GM19463 (cell line): Measurements from ENCODE around the gene PRCP.
"Not testable (repeated sequence)": the region's sequence is repeated elsewhere in the genome, so short reads cannot be mapped to it uniquely, and the experiment has no call there.

Source experiments
- ATAC-seq: cut with Tn5 transposase; IDR thresholded peaks from one replicate; pipeline ENCODE4 v1.9.1; 2021; ENCODE audit warnings: mild to moderate bottlenecking, moderate library complexity; ENCODE audit not compliant: unreplicated experiment

The PRCP gene

DNA sequence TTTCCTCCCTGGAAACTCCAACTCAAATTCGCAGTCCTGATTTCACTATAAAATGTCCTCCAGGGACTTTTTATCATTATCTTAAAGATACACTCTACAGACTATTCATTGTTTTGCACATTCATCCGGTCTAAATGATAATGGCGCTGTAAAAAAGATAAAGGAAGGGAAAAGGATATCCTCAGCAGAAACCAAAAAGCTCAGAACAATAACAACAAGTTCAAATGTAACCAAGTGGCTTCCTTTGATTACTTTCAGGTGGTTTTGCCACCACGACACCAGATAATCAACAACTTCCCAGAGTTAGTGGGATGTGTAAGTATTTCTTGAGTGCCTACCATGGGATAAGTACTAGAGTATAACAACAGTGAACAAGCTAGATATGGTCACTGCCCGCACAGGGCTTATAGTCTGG lies 26.3 kb downstream of the PRCP start:
- no peak for ATAC-seq

DNA sequence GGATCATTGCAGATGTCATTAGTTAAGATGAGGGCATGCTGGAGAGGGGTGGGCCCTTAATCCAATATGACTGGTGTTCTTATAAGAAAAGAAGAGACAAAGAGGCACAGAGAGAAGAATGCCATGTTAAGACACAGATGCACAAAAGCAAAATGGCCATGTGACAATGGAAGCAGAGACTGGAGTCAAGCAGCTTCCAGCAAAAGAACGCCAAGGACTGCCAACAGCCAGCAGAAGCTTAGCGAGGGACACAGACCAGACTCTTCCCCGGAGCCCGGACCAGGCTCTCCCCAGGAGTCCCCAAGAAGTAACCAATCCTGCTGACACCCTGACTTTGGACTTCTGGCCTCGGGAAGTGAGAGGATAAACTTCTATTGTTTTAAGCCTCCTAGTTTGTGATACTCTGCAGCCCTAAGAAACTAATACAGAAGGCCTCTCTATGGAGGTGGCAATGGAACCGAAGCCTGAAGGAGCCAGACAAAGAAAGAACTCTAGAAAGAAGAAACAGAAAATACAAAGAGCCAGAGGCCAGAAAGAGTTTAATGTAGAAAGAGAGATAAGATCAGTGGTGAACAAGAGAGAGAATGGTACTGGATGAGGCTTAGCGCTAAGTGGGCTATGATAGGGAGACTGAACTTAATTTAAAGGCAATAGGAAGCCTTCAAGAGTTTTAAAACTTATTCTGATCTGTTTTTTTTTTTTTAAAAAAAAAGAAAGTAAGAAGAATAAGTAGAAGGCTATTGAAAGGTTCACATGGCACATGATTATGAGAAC lies 27.7 kb downstream of the PRCP start:
- no peak for ATAC-seq

- no peak for ATAC-seq
Measured at GRCh38 chr11:82871646-82872045, 28.6 kb downstream of the PRCP start.

- ATAC-seq: no peak
Measured at GRCh38 chr11:82869657-82870056, 30.6 kb downstream of the PRCP start.

GRCh38 chr11:82867495-82868082 lies 32.6 kb downstream of the PRCP start:
- ATAC-seq: no peak

- no peak for ATAC-seq
Measured at GRCh38 chr11:82865841-82866240, 34.4 kb downstream of the PRCP start.

DNA sequence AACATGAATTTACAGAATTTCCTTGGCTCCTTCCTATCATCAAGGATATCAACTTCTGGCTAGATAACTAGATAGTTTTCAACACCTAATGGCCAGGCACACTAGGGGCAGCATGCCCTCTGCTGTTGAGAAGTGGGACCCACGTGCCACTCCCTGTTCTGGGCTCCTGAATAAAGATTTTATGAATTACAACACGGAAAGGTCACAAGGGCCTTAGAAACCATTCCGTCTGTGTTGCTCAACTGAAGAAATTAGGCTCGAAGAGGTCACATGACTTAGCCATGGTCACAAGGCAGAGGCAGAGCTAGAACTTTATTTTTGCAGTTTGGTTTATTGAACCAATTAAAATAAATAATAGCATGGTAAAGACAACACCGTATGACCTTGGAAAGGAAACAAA lies 36.0 kb downstream of the PRCP start:
- no peak for ATAC-seq

GRCh38 chr11:82863209-82863608 lies 37.0 kb downstream of the PRCP start:
- ATAC-seq: peak; percentile 45

GRCh38 chr11:82862379-82862778 lies 37.9 kb downstream of the PRCP start:
- ATAC-seq: no peak

- no peak for ATAC-seq
Measured at GRCh38 chr11:82859750-82860149, 40.5 kb downstream of the PRCP start.

DNA sequence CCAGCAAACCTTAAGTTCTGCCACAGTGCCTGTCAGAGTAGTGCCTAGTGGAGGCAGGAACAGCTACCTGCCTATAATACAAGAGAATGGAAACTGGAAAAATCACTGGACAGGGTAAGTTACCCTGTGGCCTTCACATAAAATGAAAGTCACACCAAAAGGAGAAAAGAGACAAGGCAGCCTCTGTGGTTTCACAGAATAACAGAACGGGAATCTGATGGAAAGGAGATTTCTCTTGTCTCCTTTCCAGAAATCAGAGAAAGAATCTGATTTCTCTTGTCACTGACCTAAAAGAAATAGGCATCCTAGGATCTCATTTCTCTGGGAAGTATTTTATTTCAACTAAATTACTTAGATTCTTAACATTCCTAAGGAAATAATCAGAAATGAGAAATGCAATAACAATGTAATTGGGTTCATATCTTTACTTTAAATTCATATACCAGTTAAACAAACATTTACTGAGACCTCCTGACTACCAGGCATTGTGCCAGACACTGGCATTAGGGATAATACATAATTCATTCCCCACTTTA lies 41.6 kb downstream of the PRCP start:
- ATAC-seq: no peak

GRCh38 chr11:82858133-82858532 lies 42.1 kb downstream of the PRCP start:
- ATAC-seq: no peak

DNA sequence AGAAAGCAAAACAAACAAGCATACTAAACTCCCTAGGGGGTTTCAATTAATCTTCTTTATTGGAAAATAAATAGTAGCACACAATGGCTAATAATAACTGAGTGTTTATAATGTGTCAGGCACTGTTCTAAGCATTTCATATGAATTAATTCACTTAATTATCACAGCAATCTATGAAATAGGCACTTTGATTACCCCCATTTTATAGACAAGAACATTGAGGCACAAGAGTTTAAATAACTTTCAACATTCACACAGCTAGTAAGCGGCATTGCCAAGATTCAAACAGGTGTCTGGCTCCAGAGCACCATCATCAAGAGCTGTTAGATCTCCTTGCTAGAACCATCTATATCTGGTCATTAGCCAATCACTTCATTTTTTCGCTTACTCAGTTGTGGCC lies 43.1 kb downstream of the PRCP start:
- ATAC-seq: no peak

- no peak for ATAC-seq
Measured at GRCh38 chr11:82855616-82856015, 44.6 kb downstream of the PRCP start.

DNA sequence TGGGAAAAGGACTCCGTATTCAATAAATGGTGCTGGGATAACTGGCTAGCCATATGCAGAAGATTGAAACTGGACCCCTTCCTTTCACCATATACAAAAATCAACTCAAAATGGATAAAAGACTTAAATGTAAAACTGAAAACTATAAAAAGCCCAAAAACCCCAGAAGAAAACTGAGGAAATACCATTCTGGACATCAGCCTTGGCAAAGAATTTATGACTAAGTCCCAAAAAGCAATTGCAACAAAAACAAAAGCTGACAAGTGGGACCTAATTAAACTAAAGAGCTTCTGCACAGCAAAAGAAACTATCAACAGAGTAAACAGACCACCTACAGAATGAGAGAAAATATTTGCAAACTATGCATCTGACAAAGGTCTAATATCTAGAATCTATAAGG lies 45.3 kb downstream of the PRCP start:
- not testable (repeated sequence) for ATAC-seq

- ATAC-seq: no peak
Measured at GRCh38 chr11:82854242-82854641, 46.0 kb downstream of the PRCP start.

DNA sequence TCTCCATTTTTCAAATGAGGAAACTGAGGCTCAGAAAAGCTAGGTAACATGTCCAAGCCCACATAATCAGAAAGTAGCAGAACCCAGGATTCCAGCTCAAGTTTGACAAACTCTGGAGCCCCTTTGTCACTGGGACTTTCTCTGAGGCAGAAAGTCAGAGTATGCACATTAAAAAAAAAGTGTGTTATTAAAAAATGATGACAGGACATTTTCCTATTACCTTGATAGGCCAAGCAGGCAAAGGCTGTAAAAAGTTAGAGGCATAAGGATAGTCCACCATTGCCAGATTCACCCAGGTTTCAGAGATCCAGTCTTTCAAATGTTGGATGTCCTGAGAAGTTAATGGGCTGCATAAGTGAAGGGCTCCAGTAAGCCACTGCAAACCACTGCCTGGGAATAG lies 51.4 kb downstream of the PRCP start:
- no peak for ATAC-seq

DNA sequence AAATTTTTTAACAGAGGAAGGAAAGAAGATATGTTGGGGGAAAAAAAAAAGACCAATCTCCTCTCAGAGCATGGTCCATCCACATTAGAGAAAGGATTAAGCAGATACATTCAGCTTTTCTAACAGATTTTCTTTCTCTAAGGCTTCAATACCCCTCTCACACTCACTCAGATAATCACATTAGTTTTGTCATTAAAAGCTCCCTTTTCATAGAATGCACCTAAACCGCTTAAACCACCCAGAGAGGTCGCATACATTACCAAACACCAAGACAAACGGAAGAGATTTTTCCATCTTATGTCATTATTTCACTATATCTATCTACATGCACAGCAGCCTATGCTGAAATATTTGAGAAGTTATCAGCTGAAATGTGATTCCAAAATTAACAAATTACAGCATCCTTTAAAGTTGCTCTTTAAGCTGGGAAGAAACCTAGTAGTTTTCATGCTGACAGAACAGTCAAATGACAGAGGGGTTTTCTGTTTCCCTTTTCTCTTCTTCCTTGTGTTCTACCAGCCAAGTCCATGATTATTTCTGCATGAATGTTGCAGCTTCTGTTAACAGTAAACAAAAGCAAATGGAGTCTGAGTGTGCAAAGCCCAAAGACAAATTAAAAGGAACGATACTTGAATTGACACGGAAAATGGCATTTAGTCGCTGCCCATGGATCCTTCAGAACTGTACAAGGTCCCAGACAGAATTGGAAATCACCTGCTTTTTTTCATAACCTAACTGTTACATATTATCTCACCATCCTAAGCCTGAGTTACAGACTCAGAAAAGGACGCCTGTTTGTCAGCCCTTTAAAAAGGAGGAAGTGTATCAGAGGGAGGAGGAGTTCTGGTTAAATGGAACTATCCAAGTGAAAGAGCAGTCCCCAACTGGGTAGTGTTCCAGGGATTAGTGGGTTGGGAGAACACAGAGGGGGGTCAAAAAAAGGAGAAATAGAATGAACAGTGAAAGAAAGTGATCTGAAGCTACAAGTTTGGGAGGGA lies 54.6 kb downstream of the PRCP start:
- no peak for ATAC-seq

DNA sequence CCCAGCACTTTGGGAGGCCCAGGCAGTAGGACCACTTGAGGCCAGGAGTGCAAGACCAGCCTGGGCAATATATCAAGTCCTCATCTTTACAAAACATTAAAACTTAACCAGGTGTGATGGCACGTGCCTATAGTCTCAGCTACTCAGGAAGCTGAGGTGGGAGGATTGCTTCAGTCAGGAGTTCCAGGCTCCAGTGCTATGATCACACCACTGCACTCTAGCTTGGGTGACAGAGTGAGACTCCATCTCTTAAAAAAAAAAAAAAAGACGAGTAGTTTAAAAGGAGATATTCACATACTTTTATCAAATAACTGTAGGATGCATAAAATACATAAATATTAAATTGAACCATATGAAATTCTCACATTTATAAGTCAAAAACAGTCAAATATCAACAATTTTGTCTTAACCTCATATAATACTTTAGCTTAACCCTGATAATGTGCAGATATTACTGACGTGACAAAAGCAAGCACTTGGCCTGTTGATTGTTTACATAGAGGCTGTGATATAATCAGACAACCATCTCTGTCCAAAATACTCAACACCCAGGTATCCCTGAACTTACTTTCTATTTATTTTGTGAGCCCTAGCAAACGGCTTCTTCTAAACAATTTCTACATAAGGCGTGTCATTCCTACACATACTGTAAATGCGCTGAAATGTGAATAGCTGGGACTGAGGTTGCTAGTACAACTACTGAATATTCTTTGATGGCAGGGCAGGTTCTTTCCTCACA lies 57.0 kb downstream of the PRCP start:
- ATAC-seq: no peak

GRCh38 chr11:82842019-82842418 lies 58.2 kb downstream of the PRCP start:
- ATAC-seq: no peak

DNA sequence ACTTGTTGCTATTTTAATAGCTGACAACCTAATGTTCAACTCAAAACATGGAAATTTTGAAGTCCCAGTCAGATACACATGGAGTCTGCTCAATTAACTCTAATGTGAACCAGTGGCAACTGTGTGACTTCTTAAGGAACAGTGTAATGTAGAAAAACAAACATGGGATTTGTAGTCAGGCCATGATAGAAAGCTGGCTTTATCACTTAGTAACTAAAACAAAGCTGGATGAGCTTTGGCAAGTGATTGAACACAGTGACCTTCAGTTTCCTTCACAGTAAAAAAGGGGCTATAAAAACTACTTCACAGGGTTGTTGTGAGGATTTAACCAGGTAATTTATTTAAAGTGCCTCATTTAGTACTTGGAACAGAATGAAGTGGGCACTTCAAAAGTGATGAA lies 62.6 kb downstream of the PRCP start:
- no peak for ATAC-seq
